ENCODE measurements around the gene ELL2. TPM values are rescaled to one million over a fixed set of nuclear protein-coding genes. Genes with fewer than 3 reads are reported as not detected.

The ELL2 gene
- total and polyA plus RNA-seq, 2 of the 13 experiments (the other 11 are each of a cell fraction or from before 2014, with no cell fraction given) = 78.9 to 97.1 TPM

DNA sequence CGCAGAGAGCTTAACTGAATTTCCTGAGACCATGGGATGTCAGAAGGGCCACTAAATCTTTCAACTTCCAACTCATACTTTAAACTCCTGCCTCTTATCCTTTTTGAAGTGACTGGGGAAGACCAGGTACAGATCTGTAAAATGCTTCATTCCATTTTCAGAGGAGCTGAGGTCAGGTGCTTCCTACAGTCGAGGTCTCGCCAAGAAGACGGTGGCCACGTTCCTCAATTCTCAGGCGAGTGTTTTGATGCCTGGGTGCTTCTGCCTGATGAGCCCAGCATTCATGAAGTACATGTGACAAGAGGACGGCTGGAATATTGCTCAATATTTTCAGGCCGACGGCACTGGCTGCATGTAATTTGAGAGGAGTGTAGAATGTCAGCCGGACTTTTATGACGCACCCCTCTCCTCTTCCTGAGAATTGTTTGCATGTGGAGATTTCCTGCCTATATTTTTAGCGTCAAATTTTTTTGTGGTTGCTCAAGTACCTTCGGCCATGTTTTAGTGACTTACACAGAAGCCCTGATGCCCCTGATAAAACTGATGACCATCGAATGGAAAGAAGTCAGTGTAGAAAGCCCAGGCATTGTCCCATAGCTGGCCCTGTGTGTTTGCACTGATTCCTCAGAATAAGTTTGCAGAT is 100.3 kb downstream of the ELL2 start (continued):
- TF ChIP-seq, protein P1, sequence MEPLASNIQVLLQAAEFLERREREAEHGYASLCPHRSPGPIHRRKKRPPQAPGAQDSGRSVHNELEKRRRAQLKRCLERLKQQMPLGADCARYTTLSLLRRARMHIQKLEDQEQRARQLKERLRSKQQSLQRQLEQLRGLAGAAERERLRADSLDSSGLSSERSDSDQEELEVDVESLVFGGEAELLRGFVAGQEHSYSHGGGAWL (CRISPR knock-in tag; IDR thresholded peaks at IDR 0.05) = peak; percentile 58; the same call in 1 of the 2 replicates
- TF ChIP-seq PPARG (CRISPR knock-in tag; conservative IDR thresholded peaks at IDR 0.05) (no peak), NR3C1 (CRISPR knock-in tag; IDR thresholded peaks at IDR 0.05) (no peak), ZNF382 (CRISPR knock-in tag; IDR thresholded peaks at IDR 0.05; ENCODE audit: borderline replicate concordance) (no peak), NR2F6 (IDR thresholded peaks at IDR 0.05) (no peak), NR2F6 (CRISPR knock-in tag; IDR thresholded peaks at IDR 0.05) (0 out of 2 replicates have a peak, but pooled peaks have one; percentile 54), BRD4 (CRISPR knock-in tag; IDR thresholded peaks at IDR 0.05) (no peak), SMAD1 (CRISPR knock-in tag; IDR thresholded peaks at IDR 0.05; ENCODE audit: borderline replicate concordance, low read depth) (no peak), ZNF33A (CRISPR knock-in tag; IDR thresholded peaks at IDR 0.05; ENCODE audit: borderline replicate concordance) (no peak), ZNF317 (CRISPR knock-in tag; IDR thresholded peaks at IDR 0.05) (no peak; the same call in 1 of the 2 replicates), SAP130 (CRISPR knock-in tag; IDR thresholded peaks at IDR 0.05; ENCODE audit: low read depth) (peak; percentile 92), FOXM1 (CRISPR knock-in tag; IDR thresholded peaks at IDR 0.05) (no peak), RAD21 (CRISPR knock-in tag; IDR thresholded peaks at IDR 0.05) (no peak)
- TF ChIP-seq, protein P2, sequence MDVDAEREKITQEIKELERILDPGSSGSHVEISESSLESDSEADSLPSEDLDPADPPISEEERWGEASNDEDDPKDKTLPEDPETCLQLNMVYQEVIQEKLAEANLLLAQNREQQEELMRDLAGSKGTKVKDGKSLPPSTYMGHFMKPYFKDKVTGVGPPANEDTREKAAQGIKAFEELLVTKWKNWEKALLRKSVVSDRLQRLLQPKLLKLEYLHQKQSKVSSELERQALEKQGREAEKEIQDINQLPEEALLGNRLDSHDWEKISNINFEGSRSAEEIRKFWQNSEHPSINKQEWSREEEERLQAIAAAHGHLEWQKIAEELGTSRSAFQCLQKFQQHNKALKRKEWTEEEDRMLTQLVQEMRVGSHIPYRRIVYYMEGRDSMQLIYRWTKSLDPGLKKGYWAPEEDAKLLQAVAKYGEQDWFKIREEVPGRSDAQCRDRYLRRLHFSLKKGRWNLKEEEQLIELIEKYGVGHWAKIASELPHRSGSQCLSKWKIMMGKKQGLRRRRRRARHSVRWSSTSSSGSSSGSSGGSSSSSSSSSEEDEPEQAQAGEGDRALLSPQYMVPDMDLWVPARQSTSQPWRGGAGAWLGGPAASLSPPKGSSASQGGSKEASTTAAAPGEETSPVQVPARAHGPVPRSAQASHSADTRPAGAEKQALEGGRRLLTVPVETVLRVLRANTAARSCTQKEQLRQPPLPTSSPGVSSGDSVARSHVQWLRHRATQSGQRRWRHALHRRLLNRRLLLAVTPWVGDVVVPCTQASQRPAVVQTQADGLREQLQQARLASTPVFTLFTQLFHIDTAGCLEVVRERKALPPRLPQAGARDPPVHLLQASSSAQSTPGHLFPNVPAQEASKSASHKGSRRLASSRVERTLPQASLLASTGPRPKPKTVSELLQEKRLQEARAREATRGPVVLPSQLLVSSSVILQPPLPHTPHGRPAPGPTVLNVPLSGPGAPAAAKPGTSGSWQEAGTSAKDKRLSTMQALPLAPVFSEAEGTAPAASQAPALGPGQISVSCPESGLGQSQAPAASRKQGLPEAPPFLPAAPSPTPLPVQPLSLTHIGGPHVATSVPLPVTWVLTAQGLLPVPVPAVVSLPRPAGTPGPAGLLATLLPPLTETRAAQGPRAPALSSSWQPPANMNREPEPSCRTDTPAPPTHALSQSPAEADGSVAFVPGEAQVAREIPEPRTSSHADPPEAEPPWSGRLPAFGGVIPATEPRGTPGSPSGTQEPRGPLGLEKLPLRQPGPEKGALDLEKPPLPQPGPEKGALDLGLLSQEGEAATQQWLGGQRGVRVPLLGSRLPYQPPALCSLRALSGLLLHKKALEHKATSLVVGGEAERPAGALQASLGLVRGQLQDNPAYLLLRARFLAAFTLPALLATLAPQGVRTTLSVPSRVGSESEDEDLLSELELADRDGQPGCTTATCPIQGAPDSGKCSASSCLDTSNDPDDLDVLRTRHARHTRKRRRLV (CRISPR knock-in tag; IDR thresholded peaks at IDR 0.05) = no peak

Data from HepG2 (cell line).